CD4-positive, CD25-positive, alpha-beta regulatory T cell (primary cell): Measurements from ENCODE around the gene FKBP6. TPM values are rescaled to one million over a fixed set of nuclear protein-coding genes. Genes with fewer than 3 reads are reported as not detected.
"Not testable (repeated sequence)": the region's sequence is repeated elsewhere in the genome, so short reads cannot be mapped to it uniquely, and the experiment has no call there.

Source experiments
- ATAC-seq, 2 donors: fragments of 150-1000 bp; cut with Tn5 transposase; one replicate each; pipeline ENCODE4 v1.10.0; 2021; ENCODE audit warnings: low read depth in 2 of 2, moderate number of reproducible peaks in 2 of 2, moderate library complexity in 1 of 2
- DNase-seq, 3 donors: peaks; one replicate each; pipeline versions ENCODE4 v3.0.0 to v3.0.0-alpha.2; 2012 to 2022; ENCODE audit warnings: mixed read lengths in 1 of 3
- H3K27ac ChIP-seq: one replicate; pipeline ENCODE4 v1.7.0; 2013; ENCODE audit warnings: mild to moderate bottlenecking, low read length; ENCODE audit not compliant: insufficient read depth, poor library complexity, severe bottlenecking
- H3K27me3 ChIP-seq: one replicate; pipeline ENCODE4 v1.7.0; 2013; ENCODE audit warnings: low read length; ENCODE audit not compliant: control insufficient read depth, insufficient read depth
- H3K36me3 ChIP-seq: one replicate; pipeline ENCODE4 v1.7.0; 2013; ENCODE audit warnings: mild to moderate bottlenecking, low read length, moderate library complexity; ENCODE audit not compliant: control insufficient read depth, insufficient read depth
- H3K4me1 ChIP-seq: 2 replicates; pipeline ENCODE4 v1.7.0; 2013; ENCODE audit warnings: mild to moderate bottlenecking, low read length; ENCODE audit not compliant: insufficient read depth, control insufficient read depth, poor library complexity, severe bottlenecking
- H3K4me3 ChIP-seq: one replicate; pipeline ENCODE4 v1.7.0; 2013; ENCODE audit warnings: low read depth, mild to moderate bottlenecking, low read length, moderate library complexity
- H3K9me3 ChIP-seq, 2 experiments: 1 replicate in 1 of 2; 2 replicates in 1 of 2; pipeline ENCODE4 v1.7.0; 2013; ENCODE audit warnings: low read length in 2 of 2, mild to moderate bottlenecking in 1 of 2, moderate library complexity in 1 of 2; ENCODE audit not compliant: control insufficient read depth in 2 of 2
- H3K27ac Mint-ChIP-seq, 3 donors: one replicate each; pipeline ENCODE4 v1.8.0; 2020 to 2022; ENCODE audit warnings: mild to moderate bottlenecking in 3 of 3, mixed read lengths in 3 of 3, moderate library complexity in 2 of 3
- H3K27me3 Mint-ChIP-seq: one replicate; pipeline ENCODE4 v1.8.0; 2022; ENCODE audit warnings: mild to moderate bottlenecking, mixed read lengths
- H3K36me3 Mint-ChIP-seq: one replicate; pipeline ENCODE4 v1.8.0; 2020; ENCODE audit warnings: mixed read lengths
- H3K4me1 Mint-ChIP-seq, 4 donors: one replicate each; pipeline ENCODE4 v1.8.0; 2020 to 2022; ENCODE audit warnings: mixed read lengths in 4 of 4, mild to moderate bottlenecking in 1 of 4
- H3K4me3 Mint-ChIP-seq, 4 donors: one replicate each; pipeline ENCODE4 v1.8.0; 2020 to 2022; ENCODE audit warnings: mild to moderate bottlenecking in 4 of 4, mixed read lengths in 4 of 4, moderate library complexity in 3 of 4
- H3K9me3 Mint-ChIP-seq, 7 donors: one replicate each; pipeline ENCODE4 v1.8.0; 2020 to 2022; ENCODE audit warnings: mixed read lengths in 7 of 7, mild to moderate bottlenecking in 3 of 7, moderate library complexity in 2 of 7
- polyA plus RNA-seq, 4 donors: library from polyadenylated mRNA; unstranded; fragments of 300-500 nt; fragmentation: Illumina TruSeq; gene quantifications; one replicate each; pipeline ENCODE4 v1.2.3, GENCODE V29; 2021
- total RNA-seq: library from RNA; stranded (reverse); gene quantifications from one replicate; pipeline ENCODE4 v1.2.3, GENCODE V29; 2022

Gene FKBP6
- total RNA-seq = not detected
- polyA plus RNA-seq = not detected

- not testable (repeated sequence) for H3K9me3 Mint-ChIP-seq, ATAC-seq
Observed at GRCh38 chr7:73327922-73328321, at the start of gene FKBP6, which contains the start of gene TRIM50. FKBP6 (plus strand) TSS chr7:73328161; CDS start chr7:73328429, 268 bp downstream. TRIM50 (minus strand) TSS chr7:73328082; CDS start chr7:73324787, 3,295 bp downstream.

GRCh38 chr7:73297235-73297634 lies 30.7 kb upstream of the FKBP6 start:
- not testable (repeated sequence) for H3K4me3 Mint-ChIP-seq, H3K9me3 ChIP-seq, ATAC-seq, H3K4me1 ChIP-seq, H3K36me3 ChIP-seq, H3K9me3 Mint-ChIP-seq, H3K27me3 ChIP-seq, H3K27ac Mint-ChIP-seq, H3K36me3 Mint-ChIP-seq, H3K4me3 ChIP-seq, H3K27ac ChIP-seq, DNase-seq, H3K27me3 Mint-ChIP-seq, H3K4me1 Mint-ChIP-seq

More at GRCh38 chr7:73327922-73328321, at the start of gene FKBP6, which contains the start of gene TRIM50:
- not testable (repeated sequence) for DNase-seq, H3K27me3 Mint-ChIP-seq, H3K9me3 ChIP-seq, H3K4me1 ChIP-seq, H3K27me3 ChIP-seq, H3K36me3 Mint-ChIP-seq, H3K4me3 ChIP-seq, H3K27ac ChIP-seq, H3K36me3 ChIP-seq
- Mint-ChIP-seq H3K4me1 (peaks cover 0 to 14% (median 7%) of the 10 kb centered on the region in 4 donors), H3K27ac (peak within 1 kb of the TSS in 2 of 3 donors; percentile 42 to 76), H3K4me3 (peak within 1 kb of the TSS in 1 of 4 donors; percentile 43)

- H3K4me1 ChIP-seq, H3K27me3 Mint-ChIP-seq, H3K9me3 ChIP-seq, H3K4me3 ChIP-seq, H3K27ac Mint-ChIP-seq, H3K4me1 Mint-ChIP-seq, H3K9me3 Mint-ChIP-seq, H3K36me3 Mint-ChIP-seq, H3K36me3 ChIP-seq, H3K4me3 Mint-ChIP-seq, H3K27me3 ChIP-seq, ATAC-seq, H3K27ac ChIP-seq, DNase-seq: not testable (repeated sequence)
Observed at GRCh38 chr7:73297706-73298105, 30.3 kb upstream of the FKBP6 start.

GRCh38 chr7:73299812-73300211 lies 28.1 kb upstream of the FKBP6 start:
- H3K4me1 ChIP-seq, ATAC-seq, H3K9me3 Mint-ChIP-seq, H3K36me3 Mint-ChIP-seq, H3K27me3 Mint-ChIP-seq, H3K27me3 ChIP-seq, H3K4me3 ChIP-seq, H3K9me3 ChIP-seq, H3K4me1 Mint-ChIP-seq, DNase-seq, H3K27ac ChIP-seq, H3K4me3 Mint-ChIP-seq, H3K27ac Mint-ChIP-seq: not testable (repeated sequence)
- H3K36me3 ChIP-seq = peaks cover 18% of the 10 kb centered on the region

GRCh38 chr7:73301108-73301507 lies 26.9 kb upstream of the FKBP6 start:
- H3K4me3 ChIP-seq, H3K27ac Mint-ChIP-seq, DNase-seq, H3K4me1 ChIP-seq, H3K9me3 ChIP-seq, H3K4me1 Mint-ChIP-seq, H3K4me3 Mint-ChIP-seq, H3K36me3 Mint-ChIP-seq, H3K27ac ChIP-seq, H3K9me3 Mint-ChIP-seq, H3K27me3 ChIP-seq, H3K27me3 Mint-ChIP-seq, ATAC-seq: not testable (repeated sequence)
- H3K36me3 ChIP-seq = peaks cover 29% of the 10 kb centered on the region

GRCh38 chr7:73302846-73303245 lies 25.1 kb upstream of the FKBP6 start:
- H3K9me3 ChIP-seq, H3K4me1 ChIP-seq, H3K27ac ChIP-seq, ATAC-seq, H3K27me3 ChIP-seq, H3K9me3 Mint-ChIP-seq, DNase-seq, H3K27ac Mint-ChIP-seq, H3K27me3 Mint-ChIP-seq, H3K4me3 ChIP-seq, H3K4me3 Mint-ChIP-seq: not testable (repeated sequence)
- H3K36me3 Mint-ChIP-seq = peaks cover 22% of the 10 kb centered on the region
- H3K36me3 ChIP-seq = peaks cover 42% of the 10 kb centered on the region
- H3K4me1 Mint-ChIP-seq = peaks cover 5 to 19% (median 12%) of the 10 kb centered on the region in 4 donors

- Histone ChIP-seq H3K27me3 (no peaks in the 10 kb centered on the region), H3K27ac (no peak overlapping the region), H3K4me1 (peaks cover 8% of the 10 kb centered on the region), H3K36me3 (peaks cover 42% of the 10 kb centered on the region), H3K4me3 (no peak overlapping the region), H3K9me3 (no peaks in the 10 kb centered on the region)
- Mint-ChIP-seq H3K9me3 (no peaks in the 10 kb centered on the region), H3K36me3 (peaks cover 22% of the 10 kb centered on the region), H3K4me3 (no peak overlapping the region), H3K4me1 (peaks cover 5 to 24% (median 14%) of the 10 kb centered on the region in 4 donors), H3K27me3 (no peaks in the 10 kb centered on the region), H3K27ac (no peak overlapping the region)
- no peak for DNase-seq
- no peak for ATAC-seq
Observed at GRCh38 chr7:73303546-73303945, 24.4 kb upstream of the FKBP6 start.

- Mint-ChIP-seq H3K4me3 (no peak overlapping the region), H3K27ac (no peak overlapping the region), H3K4me1 (peaks cover 5 to 29% (median 17%) of the 10 kb centered on the region in 4 donors), H3K36me3 (peaks cover 24% of the 10 kb centered on the region), H3K27me3 (no peaks in the 10 kb centered on the region), H3K9me3 (no peaks in the 10 kb centered on the region)
- H3K4me3 ChIP-seq = no peak overlapping the region
- no peaks in the 10 kb centered on the region for H3K9me3 ChIP-seq
- H3K27me3 ChIP-seq = no peaks in the 10 kb centered on the region
- no peak overlapping the region for H3K27ac ChIP-seq
- DNase-seq = no peak
- ATAC-seq = no peak
- H3K36me3 ChIP-seq = peaks cover 42% of the 10 kb centered on the region
- peaks cover 10% of the 10 kb centered on the region for H3K4me1 ChIP-seq
Observed at GRCh38 chr7:73304071-73304470, 23.9 kb upstream of the FKBP6 start.
